ENCODE measurements around the gene ZNF425. TPM values are rescaled to one million over a fixed set of nuclear protein-coding genes. Genes with fewer than 3 reads are reported as not detected.

ZNF425 gene
- total RNA-seq, 1 donor from 2014 or later = 3.7 TPM

- no peak for FAIRE-seq
- H3K4me3 ChIP-seq (ENCODE audit: low read depth, low read length) = no peak overlapping the region
- no peak for TF ChIP-seq CTCF (IDR thresholded peaks at IDR 0.05; ENCODE audit: insufficient read depth, low read length, severe bottlenecking)
- H3K36me3 ChIP-seq (ENCODE audit: control insufficient read depth, insufficient read depth, low read length) = peaks cover 11% of the 10 kb centered on the region
- H3K27me3 ChIP-seq (ENCODE audit: control insufficient read depth, insufficient read depth, low read length) = no peaks in the 10 kb centered on the region
- DNase-seq (ENCODE audit: low read depth) = no peak
These were observed 40.0 kb upstream of the ZNF425 start for GRCh38 chr7:149166142-149166541.

GRCh38 chr7:149161241-149161848 is 35.2 kb upstream of the ZNF425 start:
- Histone ChIP-seq H3K36me3 (ENCODE audit: control insufficient read depth, insufficient read depth, low read length) (peaks cover 5% of the 10 kb centered on the region), H3K27me3 (ENCODE audit: control insufficient read depth, insufficient read depth, low read length) (no peaks in the 10 kb centered on the region), H3K4me3 (ENCODE audit: low read depth, low read length) (no peak overlapping the region)
- peak; percentile 35 for DNase-seq (ENCODE audit: low read depth)
- FAIRE-seq = no peak
- TF ChIP-seq CTCF (IDR thresholded peaks at IDR 0.05; ENCODE audit: insufficient read depth, low read length, severe bottlenecking) = no peak

- H3K4me3 ChIP-seq (ENCODE audit: low read depth, low read length) = no peak overlapping the region
- DNase-seq (ENCODE audit: low read depth) (no peak), FAIRE-seq (no peak)
- H3K36me3 ChIP-seq (ENCODE audit: control insufficient read depth, insufficient read depth, low read length) = peaks cover 11% of the 10 kb centered on the region
- no peaks in the 10 kb centered on the region for H3K27me3 ChIP-seq (ENCODE audit: control insufficient read depth, insufficient read depth, low read length)
- no peak for TF ChIP-seq CTCF (IDR thresholded peaks at IDR 0.05; ENCODE audit: insufficient read depth, low read length, severe bottlenecking)
These were observed 30.8 kb upstream of the ZNF425 start for GRCh38 chr7:149156898-149157297.

- FAIRE-seq (no peak), DNase-seq (ENCODE audit: low read depth) (no peak)
- Histone ChIP-seq H3K36me3 (ENCODE audit: control insufficient read depth, insufficient read depth, low read length) (peaks cover 10% of the 10 kb centered on the region), H3K4me3 (ENCODE audit: low read depth, low read length) (no peak overlapping the region), H3K27me3 (ENCODE audit: control insufficient read depth, insufficient read depth, low read length) (no peaks in the 10 kb centered on the region)
- no peak for TF ChIP-seq CTCF (IDR thresholded peaks at IDR 0.05; ENCODE audit: insufficient read depth, low read length, severe bottlenecking)
These were observed 27.9 kb upstream of the ZNF425 start for GRCh38 chr7:149154056-149154455.

- FAIRE-seq = no peak
These were observed 27.2 kb upstream of the ZNF425 start for GRCh38 chr7:149153346-149153745.

More at GRCh38 chr7:149153346-149153745, 27.2 kb upstream of the ZNF425 start:
- no peak for TF ChIP-seq CTCF (IDR thresholded peaks at IDR 0.05; ENCODE audit: insufficient read depth, low read length, severe bottlenecking)
- no peak for DNase-seq (ENCODE audit: low read depth)
- Histone ChIP-seq H3K36me3 (ENCODE audit: control insufficient read depth, insufficient read depth, low read length) (peaks cover 10% of the 10 kb centered on the region), H3K4me3 (ENCODE audit: low read depth, low read length) (no peak overlapping the region), H3K27me3 (ENCODE audit: control insufficient read depth, insufficient read depth, low read length) (no peaks in the 10 kb centered on the region)
